K562 (cell line): ENCODE measurements around the gene PIK3R1. TPM values are rescaled to one million over a fixed set of nuclear protein-coding genes. Genes with fewer than 3 reads are reported as not detected.
A peak's percentile ranks its signal among the peaks of the same experiment; 100 is the strongest.

ENCODE experiments used
- ARNT ChIP-seq, 2 experiments: fragments of 450-650 bp; IDR thresholded peaks; 2 replicates each; pipeline ENCODE4 v1.6.1; 2016; ENCODE audit warnings: mild to moderate bottlenecking in 1 of 2
- CCNT2 ChIP-seq: IDR thresholded peaks from 2 replicates; pipeline ENCODE4 v1.6.1; 2011; ENCODE audit warnings: borderline replicate concordance, low read depth, mild to moderate bottlenecking, moderate library complexity, mixed read lengths, low read length; ENCODE audit not compliant: insufficient read length; ENCODE audit errors: extremely low read depth
- CTCFL ChIP-seq: IDR thresholded peaks from 2 replicates; pipeline ENCODE4 v1.6.1; 2011; ENCODE audit warnings: borderline replicate concordance, low read depth, mild to moderate bottlenecking, moderate library complexity, low read length; ENCODE audit not compliant: insufficient read depth, poor library complexity, severe bottlenecking
- ELF2 ChIP-seq: fragments of 250-450 bp; sonication (Bioruptor Pico); IDR thresholded peaks from 2 replicates; pipeline ENCODE4 v1.5.0; 2021; ENCODE audit warnings: mild to moderate bottlenecking
- ELK1 ChIP-seq: sonication (generic); formaldehyde crosslinking; IDR thresholded peaks from 2 replicates; pipeline ENCODE4 v1.8.1; 2022; ENCODE audit warnings: missing genetic modification reagents
- HCFC1 ChIP-seq: IDR thresholded peaks from 2 replicates; pipeline ENCODE4 v1.6.1; 2012; ENCODE audit warnings: low read depth, low read length, improper control_type of control experiment
- HNRNPLL ChIP-seq: fragments of 200-400 bp; formaldehyde crosslinking; IDR thresholded peaks from 2 replicates; pipeline ENCODE4 v1.6.1; 2017; ENCODE audit warnings: low read length, low read depth, mild to moderate bottlenecking; ENCODE audit not compliant: poor library complexity, severe bottlenecking
- MYNN ChIP-seq, 2 experiments: sonication (generic); formaldehyde crosslinking in 1 of 2; IDR thresholded peaks; 2 replicates each; pipeline versions ENCODE4 v1.5.0 to v1.6.1; 2016 to 2020; ENCODE audit warnings: antibody characterized with exemption in 1 of 2, missing genetic modification reagents in 1 of 2
- NCOA1 ChIP-seq: fragments of 450-650 bp; IDR thresholded peaks from 2 replicates; pipeline ENCODE4 v1.6.1; 2016; ENCODE audit warnings: low read depth
- SRF ChIP-seq, 2 experiments: fragments of 250-450, 450-650 bp in 1 of 2; sonication (Bioruptor Pico) in 1 of 2; sonication (generic) in 1 of 2; formaldehyde crosslinking; IDR thresholded peaks; 2 replicates each; pipeline versions ENCODE4 v1.5.0 to v1.5.1; 2020 to 2022; ENCODE audit warnings: mild to moderate bottlenecking in 1 of 2, missing genetic modification reagents in 1 of 2
- ZNF124 ChIP-seq: sonication (generic); formaldehyde crosslinking; IDR thresholded peaks from 2 replicates; pipeline ENCODE4 v1.8.1; 2022; ENCODE audit warnings: missing genetic modification reagents
- ZNF384 ChIP-seq: IDR thresholded peaks from 2 replicates; pipeline ENCODE4 v1.6.1; 2012; ENCODE audit warnings: low read depth, low read length, improper control_type of control experiment
- ZNF449 ChIP-seq: fragments of 250-450 bp; sonication (Bioruptor Pico); IDR thresholded peaks from 2 replicates; pipeline ENCODE4 v1.8.0; 2022; ENCODE audit warnings: moderate library complexity, mild to moderate bottlenecking, inconsistent platforms
- ZNF75A ChIP-seq: fragments of 450-650 bp; formaldehyde crosslinking; IDR thresholded peaks from 2 replicates; pipeline ENCODE4 v1.4.0; 2020; ENCODE audit warnings: mild to moderate bottlenecking
- polyA plus RNA-seq, 8 experiments: library from polyadenylated mRNA; depleted of rRNA in 4 of 8; stranded (reverse) in 5 of 8; unstranded in 3 of 8; fragments of >200 nt; fragmentation: Nextera tagmentation in 2 of 8; fragmentation: Illumina TruSeq in 1 of 8; extraction: Ambion mirVana in 2 of 8; extraction: Trizol in 1 of 8; gene quantifications; 2 replicates each; pipeline versions ENCODE4 v1.2.1 to v1.2.3, GENCODE V29; 2011 to 2014; ENCODE audit warnings: inconsistent platforms in 1 of 8, missing spikeins in 1 of 8
- total RNA-seq, 7 experiments: library from RNA; depleted of rRNA in 6 of 7; stranded (reverse); fragments of >200 nt in 6 of 7; fragmentation: Illumina TruSeq in 2 of 7; extraction: Trizol in 2 of 7; gene quantifications; 2 replicates each; pipeline versions ENCODE4 v1.2.1 to v1.2.3, GENCODE V29; 2011 to 2021; ENCODE audit warnings: low replicate concordance in 1 of 7
- TF ChIP-seq, protein P1 (sequence below): fragments of 200-400 bp; formaldehyde crosslinking; IDR thresholded peaks from 2 replicates; pipeline ENCODE4 v1.6.1; 2017; ENCODE audit warnings: mild to moderate bottlenecking, low read depth, low read length, moderate library complexity
- TF ChIP-seq, protein P2 (sequence below), 2 experiments: IDR thresholded peaks; 2 replicates each; pipeline ENCODE4 v1.6.1; 2011; ENCODE audit warnings: borderline replicate concordance in 1 of 2, control low read depth in 1 of 2, low read depth in 1 of 2, low read length in 1 of 2, mild to moderate bottlenecking in 1 of 2, mixed read lengths in 1 of 2, moderate library complexity in 1 of 2; ENCODE audit not compliant: insufficient read depth in 1 of 2, insufficient read length in 1 of 2, poor library complexity in 1 of 2, severe bottlenecking in 1 of 2; ENCODE audit errors: extremely low read depth in 1 of 2

Gene PIK3R1
- total and polyA plus RNA-seq, 9 of the 15 experiments (the other 6 are each of a cell fraction or from before 2014, with no cell fraction given): 1.1 to 9.7 (median 4.8) TPM

DNA sequence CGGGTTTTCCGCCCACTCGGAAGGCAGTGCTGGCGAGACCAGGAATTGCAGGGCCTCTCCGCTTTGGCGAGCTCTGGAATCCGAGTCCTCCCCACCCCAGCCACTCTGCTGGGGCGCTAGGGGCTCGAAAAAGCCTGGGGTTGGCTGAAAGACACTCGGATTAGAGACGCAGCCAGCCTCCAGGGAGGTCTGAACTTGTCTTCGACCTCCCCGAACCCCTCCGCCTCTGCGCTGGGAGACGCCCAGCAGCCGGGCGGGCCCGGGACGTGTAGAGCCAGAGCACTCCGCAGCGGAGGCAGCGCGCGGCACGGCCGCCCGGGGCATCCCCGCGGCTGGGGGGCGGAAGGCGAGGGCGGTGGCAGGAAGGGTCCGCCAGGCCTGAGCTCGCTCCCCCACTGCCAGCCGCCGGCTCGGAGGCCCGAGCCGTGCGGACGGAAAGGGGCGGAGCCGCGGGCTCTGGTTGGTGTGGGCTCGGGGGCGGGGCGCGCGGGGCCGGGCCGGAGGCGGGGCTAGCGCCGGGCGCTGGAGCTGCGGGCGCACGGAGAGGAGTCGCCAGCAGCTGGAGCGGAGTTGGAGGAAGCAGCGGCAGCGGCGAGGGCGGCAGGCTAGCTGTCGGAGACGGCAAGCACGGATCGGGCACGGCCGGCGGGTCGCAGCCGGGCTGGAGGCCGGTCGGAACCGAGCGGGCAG, at the start of gene PIK3R1 (continued):
- TF ChIP-seq, protein P1, sequence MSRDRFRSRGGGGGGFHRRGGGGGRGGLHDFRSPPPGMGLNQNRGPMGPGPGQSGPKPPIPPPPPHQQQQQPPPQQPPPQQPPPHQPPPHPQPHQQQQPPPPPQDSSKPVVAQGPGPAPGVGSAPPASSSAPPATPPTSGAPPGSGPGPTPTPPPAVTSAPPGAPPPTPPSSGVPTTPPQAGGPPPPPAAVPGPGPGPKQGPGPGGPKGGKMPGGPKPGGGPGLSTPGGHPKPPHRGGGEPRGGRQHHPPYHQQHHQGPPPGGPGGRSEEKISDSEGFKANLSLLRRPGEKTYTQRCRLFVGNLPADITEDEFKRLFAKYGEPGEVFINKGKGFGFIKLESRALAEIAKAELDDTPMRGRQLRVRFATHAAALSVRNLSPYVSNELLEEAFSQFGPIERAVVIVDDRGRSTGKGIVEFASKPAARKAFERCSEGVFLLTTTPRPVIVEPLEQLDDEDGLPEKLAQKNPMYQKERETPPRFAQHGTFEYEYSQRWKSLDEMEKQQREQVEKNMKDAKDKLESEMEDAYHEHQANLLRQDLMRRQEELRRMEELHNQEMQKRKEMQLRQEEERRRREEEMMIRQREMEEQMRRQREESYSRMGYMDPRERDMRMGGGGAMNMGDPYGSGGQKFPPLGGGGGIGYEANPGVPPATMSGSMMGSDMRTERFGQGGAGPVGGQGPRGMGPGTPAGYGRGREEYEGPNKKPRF: no peak
- TF ChIP-seq ELK1 (CRISPR knock-in tag): no peak
- TF ChIP-seq CTCFL: no peak
- no peak for TF ChIP-seq ZNF449 (CRISPR knock-in tag)
- peak in 1 of 2 experiments; percentile 57; a peak in 1 of 4 replicates for TF ChIP-seq SRF (CRISPR knock-in tag; IDR thresholded peaks at IDR 0.05)
- no peak for TF ChIP-seq ZNF75A (CRISPR knock-in tag)
- no peak for TF ChIP-seq ARNT (IDR thresholded peaks at IDR 0.05)
- peak; percentile 56 for TF ChIP-seq CCNT2
- TF ChIP-seq, protein P2, sequence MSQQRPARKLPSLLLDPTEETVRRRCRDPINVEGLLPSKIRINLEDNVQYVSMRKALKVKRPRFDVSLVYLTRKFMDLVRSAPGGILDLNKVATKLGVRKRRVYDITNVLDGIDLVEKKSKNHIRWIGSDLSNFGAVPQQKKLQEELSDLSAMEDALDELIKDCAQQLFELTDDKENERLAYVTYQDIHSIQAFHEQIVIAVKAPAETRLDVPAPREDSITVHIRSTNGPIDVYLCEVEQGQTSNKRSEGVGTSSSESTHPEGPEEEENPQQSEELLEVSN (IDR thresholded peaks at IDR 0.05; ENCODE audit: borderline replicate concordance in 1 of 2, extremely low read depth in 1 of 2, insufficient read depth in 1 of 2, insufficient read length in 1 of 2, low read depth in 1 of 2, low read length in 1 of 2, poor library complexity in 1 of 2, severe bottlenecking in 1 of 2): peak in 1 of 2 experiments; percentile 49
- TF ChIP-seq ELF2: no peak
- no peak for TF ChIP-seq ZNF384
- TF ChIP-seq HNRNPLL: peak; percentile 84
- no peak for TF ChIP-seq HCFC1
- no peak for TF ChIP-seq ZNF124
- no peak for TF ChIP-seq MYNN (IDR thresholded peaks at IDR 0.05)
- no peak for TF ChIP-seq MYNN (CRISPR knock-in tag; IDR thresholded peaks at IDR 0.05)
- no peak for TF ChIP-seq NCOA1
